ENCODE measurements around the gene FBL.
A peak's percentile ranks its signal among the peaks of the same experiment; 100 is the strongest.
"Not testable (repeated sequence)": the region's sequence is repeated elsewhere in the genome, so short reads cannot be mapped to it uniquely, and the experiment has no call there.

FBL gene

DNA sequence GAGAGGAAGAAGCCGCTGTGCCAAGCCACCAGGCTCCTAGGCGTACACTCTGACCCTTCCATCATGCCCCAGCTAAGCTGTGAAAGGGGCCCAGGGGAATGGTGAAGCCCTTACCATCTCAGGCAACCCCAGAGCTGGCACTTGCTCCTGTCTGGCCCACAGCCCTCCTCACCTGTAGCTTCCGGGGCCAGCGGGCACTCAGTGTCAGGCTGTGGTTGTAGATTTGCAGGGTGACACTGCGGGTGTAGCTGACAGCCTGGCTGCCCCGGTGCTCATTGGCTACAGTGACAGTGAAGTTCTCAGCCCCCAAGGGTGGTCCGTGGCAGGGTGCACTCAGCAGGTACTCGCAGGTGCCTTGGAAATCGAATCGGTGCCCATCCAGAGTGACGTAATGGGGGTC lies 30.3 kb upstream of the FBL start:
- DNase-seq (ENCODE audit: low spot score): not testable (repeated sequence)

DNA sequence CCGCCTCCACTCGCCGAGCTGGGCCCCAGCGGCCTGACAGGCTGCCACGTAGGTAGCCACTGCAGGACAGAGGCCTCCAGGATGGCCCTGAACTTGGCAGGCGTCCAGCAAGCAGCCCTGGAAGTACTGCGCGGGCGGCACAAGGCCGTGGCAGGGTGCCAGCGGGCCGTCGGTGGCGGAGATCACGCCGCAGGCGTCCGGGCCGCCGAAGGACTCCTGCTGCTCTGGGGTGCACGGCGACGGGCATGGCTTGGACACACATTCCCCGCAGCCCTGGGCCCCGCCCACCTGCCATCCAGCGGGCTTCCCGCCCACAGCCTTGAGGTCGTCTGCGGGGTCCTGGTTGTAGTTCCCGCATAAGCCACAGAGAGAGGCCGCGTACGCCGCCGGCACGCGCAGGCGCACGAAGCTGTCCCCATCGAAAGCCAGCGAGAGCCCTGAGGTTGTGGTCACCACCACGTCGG lies 29.3 kb upstream of the FBL start:
- not testable (repeated sequence) for DNase-seq (ENCODE audit: low spot score)

GRCh38 chr19:39874404-39874803 lies 28.2 kb upstream of the FBL start:
- no peak for DNase-seq (ENCODE audit: low spot score)

GRCh38 chr19:39873385-39873784 lies 27.2 kb upstream of the FBL start:
- DNase-seq (ENCODE audit: low spot score): no peak

DNA sequence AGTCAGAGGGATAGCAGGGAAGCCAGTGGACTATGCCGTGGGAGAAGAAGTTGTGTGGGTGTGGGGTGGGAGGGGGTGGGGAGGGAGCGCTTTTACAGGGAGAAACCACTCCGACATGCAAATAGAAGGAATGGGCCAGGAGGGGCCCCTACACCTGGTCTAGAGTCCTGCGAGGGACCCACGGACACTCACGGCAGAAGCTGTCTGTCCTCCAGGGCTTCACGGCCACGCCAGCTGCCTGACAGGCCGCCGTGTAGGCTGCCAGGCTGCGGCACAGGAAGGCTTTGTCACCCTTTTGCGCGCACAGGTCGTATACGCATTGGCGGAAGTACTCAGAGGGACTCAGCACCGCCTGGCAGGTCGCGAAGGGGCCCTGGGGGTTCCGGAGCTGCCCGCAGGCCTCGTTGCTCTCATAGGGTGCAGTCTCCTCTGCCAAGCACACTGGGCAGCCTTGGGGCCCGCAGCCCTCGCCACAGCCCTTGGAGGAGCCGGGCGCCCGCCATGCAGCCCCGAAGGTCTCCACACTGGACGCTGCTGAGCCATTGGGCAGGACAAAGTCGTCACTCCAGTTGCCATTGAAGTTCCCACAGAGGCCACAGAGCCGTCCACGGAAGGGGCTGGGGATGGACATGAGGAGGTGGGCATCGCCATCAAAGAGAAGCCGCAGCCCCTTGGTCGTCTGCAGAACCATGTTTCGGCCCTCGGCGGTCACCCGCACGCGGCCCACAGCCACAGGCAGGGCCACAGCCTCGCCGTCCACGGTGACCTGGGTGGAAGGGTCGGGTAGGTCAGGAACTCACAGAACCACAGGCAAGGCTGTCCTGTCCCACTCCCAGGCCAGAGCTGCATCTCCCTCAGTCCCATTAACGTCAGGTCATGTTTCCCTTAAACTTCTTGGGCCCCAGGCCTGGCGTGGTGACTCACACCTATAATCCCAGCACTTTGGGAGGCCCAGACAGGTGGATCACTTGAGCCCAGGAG lies 26.0 kb upstream of the FBL start:
- DNase-seq (ENCODE audit: low spot score): no peak

- DNase-seq (ENCODE audit: low spot score): no peak
Measured at GRCh38 chr19:39871362-39871761, 25.2 kb upstream of the FBL start.

DNA sequence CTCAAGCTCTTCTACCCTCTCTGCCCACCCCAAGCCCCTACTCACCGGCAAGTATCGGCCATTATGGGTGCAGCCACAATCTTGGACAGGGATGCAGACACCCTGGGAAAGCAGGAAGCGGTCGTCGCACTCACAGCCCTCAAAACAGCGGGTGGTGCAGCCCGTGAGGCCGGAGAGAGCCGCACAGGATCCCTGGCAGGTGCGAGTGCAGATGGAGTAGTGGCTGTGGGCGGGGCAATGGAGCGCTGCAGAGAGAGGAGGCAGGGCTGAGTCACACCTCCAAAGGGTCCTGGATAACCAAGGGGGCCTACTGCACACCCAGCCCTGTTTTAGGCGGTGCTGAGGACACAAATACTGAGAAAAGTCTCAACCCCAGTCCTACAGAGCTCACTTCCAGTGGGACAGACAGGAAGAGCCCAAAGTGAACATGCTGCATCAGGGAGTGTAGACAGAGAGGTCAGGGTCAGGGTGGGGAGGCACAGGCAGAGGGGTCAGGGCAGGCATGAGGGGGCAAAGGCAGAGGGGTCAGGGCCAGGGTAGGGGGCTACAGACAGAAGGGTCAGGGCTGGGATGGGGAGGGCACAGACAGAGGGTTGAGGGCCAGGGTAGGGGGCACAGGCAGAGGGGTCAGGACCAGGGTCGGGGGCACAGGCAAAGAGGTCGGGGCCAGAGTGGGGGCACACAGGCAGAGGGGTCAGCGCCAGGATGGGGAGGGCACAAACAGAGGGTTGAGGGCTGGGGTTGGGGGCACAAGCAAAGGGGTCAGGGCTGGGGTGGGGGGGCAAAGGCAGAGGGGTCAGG lies 24.2 kb upstream of the FBL start:
- DNase-seq (ENCODE audit: low spot score): no peak

- DNase-seq (ENCODE audit: low spot score): no peak
Measured at GRCh38 chr19:39867952-39868351, 21.8 kb upstream of the FBL start.

DNA sequence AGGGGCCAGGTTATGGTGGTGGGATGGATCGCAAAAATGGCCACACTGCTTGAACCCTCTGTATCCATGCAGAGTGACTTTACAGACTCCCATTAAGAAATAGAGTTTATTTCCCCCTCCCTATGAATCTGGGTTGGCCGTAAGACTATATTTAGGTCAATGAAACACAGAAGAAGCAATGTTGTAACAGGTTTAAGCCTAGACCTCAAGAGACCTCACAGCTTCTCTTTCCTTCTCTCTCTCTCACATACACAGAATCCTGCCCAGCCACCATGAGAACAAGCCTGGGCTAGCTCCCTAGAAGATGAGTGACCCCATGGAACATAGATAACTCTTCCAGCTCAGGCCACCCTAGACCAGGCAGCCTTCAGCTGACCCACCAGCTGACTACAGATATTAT lies 21.0 kb upstream of the FBL start:
- no peak for DNase-seq (ENCODE audit: low spot score)

- no peak for DNase-seq (ENCODE audit: low spot score)
Measured at GRCh38 chr19:39865953-39866352, 19.8 kb upstream of the FBL start.

DNA sequence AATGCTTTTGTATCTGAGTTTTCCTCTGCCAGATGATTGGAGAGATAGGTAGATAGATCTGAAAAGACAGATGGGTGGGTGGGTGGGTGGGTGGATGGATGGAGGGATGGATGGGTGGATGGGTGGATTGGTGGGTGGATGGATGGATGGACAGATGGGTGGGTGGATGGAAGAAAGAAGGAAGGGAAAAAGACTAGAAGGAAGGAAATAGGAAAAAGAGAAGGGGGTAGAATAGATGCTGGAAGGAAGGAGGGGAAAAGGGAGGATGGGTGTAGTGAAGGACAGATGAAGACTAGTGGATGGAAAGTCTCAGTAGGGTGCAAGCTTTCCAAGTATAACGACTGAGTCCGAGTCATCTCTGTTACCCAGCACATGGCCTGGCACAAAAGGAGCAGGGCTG lies 19.0 kb upstream of the FBL start:
- DNase-seq (ENCODE audit: low spot score): no peak

- DNase-seq (ENCODE audit: low spot score): no peak
Measured at GRCh38 chr19:39864118-39864517, 17.9 kb upstream of the FBL start.

DNA sequence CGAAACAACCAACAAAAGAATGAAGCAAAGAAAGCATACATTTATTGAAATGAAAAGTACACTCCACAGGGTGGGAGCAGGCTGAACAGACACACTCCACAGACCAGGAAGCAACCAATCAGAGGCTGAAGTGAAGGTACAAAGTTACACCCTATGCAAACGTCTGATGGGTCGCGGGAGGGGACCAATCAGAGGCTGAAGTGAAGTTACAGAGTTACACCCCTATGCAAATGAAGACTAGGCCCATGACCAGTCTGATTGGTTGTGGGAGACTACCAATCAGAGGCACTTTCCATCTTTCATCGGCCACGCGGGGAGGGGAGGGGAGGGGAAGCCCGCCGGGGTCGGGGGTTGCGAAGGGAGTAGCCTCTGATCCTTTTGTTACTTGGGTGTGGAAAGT lies 12.4 kb upstream of the FBL start:
- peak; percentile 75 for DNase-seq (ENCODE audit: low spot score)

GRCh38 chr19:39852882-39853281 lies 6.7 kb upstream of the FBL start:
- DNase-seq (ENCODE audit: low spot score): no peak

DNA sequence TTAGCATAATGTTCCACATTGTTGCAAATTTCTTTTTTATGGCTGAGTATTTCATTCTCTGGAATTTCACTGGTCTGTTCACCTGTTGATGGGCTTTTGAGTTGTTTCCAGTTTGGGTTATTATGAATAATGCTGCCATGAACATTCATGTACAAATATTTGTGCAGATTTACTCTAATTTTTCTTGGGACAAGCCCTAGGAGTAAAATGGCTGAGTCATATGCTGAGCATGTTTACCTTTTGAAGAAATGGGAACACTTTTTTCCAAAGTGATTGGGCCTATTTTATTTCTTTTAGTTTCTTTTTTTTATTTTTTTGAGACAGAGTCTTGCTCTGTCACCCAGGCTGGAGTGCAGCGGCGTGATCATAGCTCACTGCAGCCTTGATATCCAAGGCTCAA lies 4.7 kb upstream of the FBL start:
- DNase-seq (ENCODE audit: low spot score): no peak

DNA sequence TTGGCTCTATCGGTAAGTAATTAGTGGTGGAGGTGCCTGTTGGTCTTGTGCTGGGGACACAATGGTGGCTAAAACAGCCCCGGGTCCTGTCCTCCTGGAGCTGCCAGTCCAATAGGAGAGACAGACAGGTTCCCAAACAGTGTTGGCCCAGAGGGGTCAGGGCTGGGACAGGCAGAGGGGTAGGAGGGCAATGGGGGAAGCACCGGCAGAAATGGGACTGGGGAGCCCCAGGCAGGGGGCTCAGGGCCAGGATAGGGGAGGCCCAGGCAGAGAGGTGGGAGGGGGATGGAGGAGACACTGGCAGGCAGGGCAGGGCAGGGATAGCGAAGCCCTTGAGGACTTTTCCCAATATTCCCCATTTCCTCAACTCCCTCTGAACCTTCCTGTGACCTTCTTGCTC lies 2.2 kb upstream of the FBL start:
- no peak for DNase-seq (ENCODE audit: low spot score)

DNA sequence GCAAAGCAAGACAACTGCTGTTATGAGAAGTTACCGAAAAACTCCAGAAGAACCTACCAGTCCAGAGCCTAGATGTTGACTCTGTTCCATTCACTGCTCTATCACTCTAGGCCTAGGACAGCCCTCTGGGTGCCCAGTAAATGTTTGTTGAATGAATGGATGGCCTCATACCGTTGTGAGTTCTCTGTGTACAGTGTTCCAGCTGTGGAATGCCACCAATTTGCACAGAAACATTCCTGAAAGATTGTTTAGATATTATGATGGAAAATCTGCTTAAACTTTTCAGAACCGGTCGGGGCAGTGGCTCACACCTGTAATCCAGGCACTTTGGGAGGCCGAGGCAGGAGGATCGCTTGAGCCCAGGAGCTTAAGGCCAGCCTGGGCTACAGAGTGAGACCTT lies 1.3 kb upstream of the FBL start:
- DNase-seq (ENCODE audit: low spot score): no peak

GRCh38 chr19:39846678-39847486 lies 703 bp upstream of the FBL start:
- DNase-seq (ENCODE audit: low spot score): no peak

- DNase-seq (ENCODE audit: low spot score): peak; percentile 57
Measured at GRCh38 chr19:39845584-39845932, 621 bp downstream of the FBL start.

GRCh38 chr19:39845172-39845571 lies 1.0 kb downstream of the FBL start:
- DNase-seq (ENCODE audit: low spot score): no peak

- DNase-seq (ENCODE audit: low spot score): no peak
Measured at GRCh38 chr19:39843919-39844793, 2.0 kb downstream of the FBL start.

Data from ecto neural progenitor cell (in vitro differentiated cells).